Stimulated activated naive CD8-positive, alpha-beta T cell treated with anti-CD3 and anti-CD28 coated beads, Interleukin-15, amount 100 ng/mL, for 72 hours (primary cell): ENCODE results near the gene UQCRHL.
"Not testable (repeated sequence)": the region's sequence is repeated elsewhere in the genome, so short reads cannot be mapped to it uniquely, and the experiment has no call there.

Experiments
- ATAC-seq: fragments of 150-1000 bp; cut with Tn5 transposase; 2 replicates; pipeline ENCODE4 v1.10.0; 2021; ENCODE audit warnings: mild to moderate bottlenecking, moderate library complexity
- DNase-seq, 2 donors: peaks; one replicate each; pipeline ENCODE4 v3.0.0; 2021 to 2022
- H3K27ac Mint-ChIP-seq, 2 donors: one replicate each; pipeline ENCODE4 v1.8.0; 2022; ENCODE audit warnings: mild to moderate bottlenecking in 2 of 2, mixed read lengths in 2 of 2, moderate library complexity in 2 of 2
- H3K27me3 Mint-ChIP-seq: one replicate; pipeline ENCODE4 v1.8.0; 2022; ENCODE audit warnings: mixed read lengths
- H3K4me1 Mint-ChIP-seq: one replicate; pipeline ENCODE4 v1.8.0; 2022; ENCODE audit warnings: mild to moderate bottlenecking, mixed read lengths
- H3K4me3 Mint-ChIP-seq, 2 donors: one replicate each; pipeline ENCODE4 v1.8.0; 2022; ENCODE audit warnings: mild to moderate bottlenecking in 2 of 2, mixed read lengths in 2 of 2, moderate library complexity in 1 of 2
- H3K9me3 Mint-ChIP-seq, 2 donors: one replicate each; pipeline ENCODE4 v1.8.0; 2022; ENCODE audit warnings: mixed read lengths in 2 of 2

The UQCRHL gene

GRCh38 chr1:15838721-15839120, 31.3 kb upstream of the UQCRHL start:
- peaks cover 31% of the 10 kb centered on the region for H3K4me1 Mint-ChIP-seq
- no peak overlapping the region for H3K27ac Mint-ChIP-seq
- DNase-seq (no peak), ATAC-seq (no peak)
- H3K27me3 Mint-ChIP-seq = no peaks in the 10 kb centered on the region
- H3K9me3 Mint-ChIP-seq = no peaks in the 10 kb centered on the region
- H3K4me3 Mint-ChIP-seq = peak overlapping the region in 1 of 2 donors; percentile 13

- H3K9me3 Mint-ChIP-seq = no peaks in the 10 kb centered on the region
- DNase-seq = no peak
- no peak for ATAC-seq
- H3K27ac Mint-ChIP-seq = no peak overlapping the region
- no peaks in the 10 kb centered on the region for H3K27me3 Mint-ChIP-seq
- H3K4me1 Mint-ChIP-seq = peaks cover 34% of the 10 kb centered on the region
- peak overlapping the region; percentile 91 to 96 for H3K4me3 Mint-ChIP-seq
Measured at GRCh38 chr1:15837931-15838330, 30.5 kb upstream of the UQCRHL start.

- peak; percentile 3 for ATAC-seq
- peak overlapping the region; percentile 43 to 99 for H3K27ac Mint-ChIP-seq
- H3K4me1 Mint-ChIP-seq = peaks cover 39% of the 10 kb centered on the region
- H3K4me3 Mint-ChIP-seq = peak overlapping the region; percentile 91 to 96
- H3K27me3 Mint-ChIP-seq = no peaks in the 10 kb centered on the region
- H3K9me3 Mint-ChIP-seq = no peaks in the 10 kb centered on the region
- DNase-seq = peak; percentile 73
Measured at GRCh38 chr1:15836772-15837669, 29.6 kb upstream of the UQCRHL start.

GRCh38 chr1:15836511-15836771, 29.0 kb upstream of the UQCRHL start:
- DNase-seq, H3K9me3 Mint-ChIP-seq, ATAC-seq, H3K27me3 Mint-ChIP-seq: not testable (repeated sequence)
- Mint-ChIP-seq H3K4me3 (peak overlapping the region; percentile 91 to 96), H3K27ac (peak overlapping the region; percentile 99), H3K4me1 (peaks cover 45% of the 10 kb centered on the region)

GRCh38 chr1:15835741-15836510, 28.5 kb upstream of the UQCRHL start:
- Mint-ChIP-seq H3K4me3 (peak overlapping the region; percentile 91 to 96), H3K4me1 (peaks cover 45% of the 10 kb centered on the region), H3K27ac (peak overlapping the region; percentile 99), H3K9me3 (no peaks in the 10 kb centered on the region), H3K27me3 (no peaks in the 10 kb centered on the region)
- peak; percentile 45 for ATAC-seq
- DNase-seq = peak; percentile 98 to 99

- no peaks in the 10 kb centered on the region for H3K27me3 Mint-ChIP-seq
- no peaks in the 10 kb centered on the region for H3K9me3 Mint-ChIP-seq
- peaks cover 51% of the 10 kb centered on the region for H3K4me1 Mint-ChIP-seq
- H3K27ac Mint-ChIP-seq = peak overlapping the region; percentile 99
- DNase-seq (no peak), ATAC-seq (peak; percentile 29)
- H3K4me3 Mint-ChIP-seq = peak overlapping the region; percentile 91 to 96
Measured at GRCh38 chr1:15835205-15835740, 27.8 kb upstream of the UQCRHL start.

- no peaks in the 10 kb centered on the region for H3K27me3 Mint-ChIP-seq
- peak; percentile 72 for ATAC-seq
- peak; percentile 92 to 94 for DNase-seq
- H3K4me3 Mint-ChIP-seq = peak overlapping the region; percentile 91 to 96
- peak overlapping the region; percentile 99 for H3K27ac Mint-ChIP-seq
- H3K4me1 Mint-ChIP-seq = peaks cover 58% of the 10 kb centered on the region
- H3K9me3 Mint-ChIP-seq = no peaks in the 10 kb centered on the region
Measured at GRCh38 chr1:15834406-15835204, 27.2 kb upstream of the UQCRHL start.

GRCh38 chr1:15833842-15834405, 26.5 kb upstream of the UQCRHL start:
- no peaks in the 10 kb centered on the region for H3K9me3 Mint-ChIP-seq
- no peak for DNase-seq
- peak overlapping the region; percentile 91 to 96 for H3K4me3 Mint-ChIP-seq
- peak overlapping the region; percentile 99 for H3K27ac Mint-ChIP-seq
- no peaks in the 10 kb centered on the region for H3K27me3 Mint-ChIP-seq
- ATAC-seq = no peak
- peaks cover 63% of the 10 kb centered on the region for H3K4me1 Mint-ChIP-seq

GRCh38 chr1:15833069-15833679, 25.7 kb upstream of the UQCRHL start:
- Mint-ChIP-seq H3K27me3 (no peaks in the 10 kb centered on the region), H3K4me3 (peak overlapping the region; percentile 91 to 96), H3K27ac (peak overlapping the region; percentile 89 to 99), H3K9me3 (no peaks in the 10 kb centered on the region), H3K4me1 (peaks cover 58% of the 10 kb centered on the region)
- no peak for ATAC-seq
- DNase-seq = peak; percentile 26 to 63

GRCh38 chr1:15830258-15830657, 22.8 kb upstream of the UQCRHL start:
- no peak overlapping the region for H3K4me3 Mint-ChIP-seq
- peaks cover 38% of the 10 kb centered on the region for H3K4me1 Mint-ChIP-seq
- DNase-seq (no peak), ATAC-seq (no peak)
- no peak overlapping the region for H3K27ac Mint-ChIP-seq
- no peaks in the 10 kb centered on the region for H3K27me3 Mint-ChIP-seq
- H3K9me3 Mint-ChIP-seq = no peaks in the 10 kb centered on the region

- DNase-seq, H3K4me3 Mint-ChIP-seq, ATAC-seq, H3K27me3 Mint-ChIP-seq, H3K9me3 Mint-ChIP-seq, H3K27ac Mint-ChIP-seq: not testable (repeated sequence)
- H3K4me1 Mint-ChIP-seq = peaks cover 38% of the 10 kb centered on the region
Measured at GRCh38 chr1:15828931-15829330, 21.5 kb upstream of the UQCRHL start.

GRCh38 chr1:15827567-15827966, 20.1 kb upstream of the UQCRHL start:
- H3K27me3 Mint-ChIP-seq, H3K27ac Mint-ChIP-seq, H3K9me3 Mint-ChIP-seq, ATAC-seq, H3K4me3 Mint-ChIP-seq, DNase-seq: not testable (repeated sequence)
- H3K4me1 Mint-ChIP-seq = peaks cover 31% of the 10 kb centered on the region

GRCh38 chr1:15826810-15827507, 19.5 kb upstream of the UQCRHL start:
- H3K4me3 Mint-ChIP-seq = no peak overlapping the region
- no peak overlapping the region for H3K27ac Mint-ChIP-seq
- H3K9me3 Mint-ChIP-seq = no peaks in the 10 kb centered on the region
- H3K4me1 Mint-ChIP-seq = peaks cover 29% of the 10 kb centered on the region
- no peak for ATAC-seq
- H3K27me3 Mint-ChIP-seq = no peaks in the 10 kb centered on the region
- no peak for DNase-seq

GRCh38 chr1:15825800-15826199, 18.4 kb upstream of the UQCRHL start:
- ATAC-seq (no peak), DNase-seq (no peak)
- Mint-ChIP-seq H3K27me3 (no peaks in the 10 kb centered on the region), H3K9me3 (no peaks in the 10 kb centered on the region), H3K4me3 (no peak overlapping the region), H3K4me1 (peaks cover 22% of the 10 kb centered on the region), H3K27ac (peak overlapping the region; percentile 20 to 73)
